DND-41 (cell line): ENCODE data around the gene MYO16.

ENCODE experiments used
- ATAC-seq: fragments of 200-7000 bp; cut with Tn5 transposase; 3 replicates; pipeline ENCODE4 v1.9.1; 2021; ENCODE audit warnings: low read depth; ENCODE audit not compliant: insufficient read depth
- DNase-seq: peaks from one replicate; pipeline ENCODE4 v3.0.0-alpha.2; 2020
- H2AFZ ChIP-seq: 2 replicates; pipeline ENCODE4 v1.6.0; 2012; ENCODE audit warnings: low read depth, low read length
- H3K27ac ChIP-seq: 2 replicates; pipeline ENCODE4 v1.5.1; 2012; ENCODE audit warnings: low read length, inconsistent platforms
- H3K27me3 ChIP-seq: fragments of 200-600 bp; sonication (generic); 2 replicates; pipeline ENCODE4 v1.6.0; 2012; ENCODE audit warnings: low read length, mild to moderate bottlenecking, inconsistent platforms; ENCODE audit not compliant: insufficient read depth, poor library complexity
- H3K36me3 ChIP-seq: 2 replicates; pipeline ENCODE4 v1.5.1; 2012; ENCODE audit warnings: low read length, inconsistent platforms; ENCODE audit not compliant: insufficient read depth
- H3K4me1 ChIP-seq: 2 replicates; pipeline ENCODE4 v1.5.1; 2012; ENCODE audit warnings: mild to moderate bottlenecking, low read length; ENCODE audit not compliant: insufficient read depth
- H3K4me2 ChIP-seq: 2 replicates; pipeline ENCODE4 v1.6.0; 2012; ENCODE audit warnings: mild to moderate bottlenecking, moderate library complexity, low read length, inconsistent platforms; ENCODE audit not compliant: insufficient read depth
- H3K4me3 ChIP-seq, 2 experiments: fragments of 200-600 bp in 1 of 2; shearing (Covaris generic) in 1 of 2; 2 replicates each; pipeline ENCODE4 v1.5.1; 2012 to 2016; ENCODE audit warnings: inconsistent platforms in 2 of 2, low read length in 2 of 2, mild to moderate bottlenecking in 2 of 2, low read depth in 1 of 2, moderate library complexity in 1 of 2
- H3K79me2 ChIP-seq: 2 replicates; pipeline ENCODE4 v1.6.0; 2012; ENCODE audit warnings: low read length, inconsistent platforms; ENCODE audit not compliant: insufficient read depth
- H3K9ac ChIP-seq: 2 replicates; pipeline ENCODE4 v1.6.0; 2012; ENCODE audit warnings: low read depth, mild to moderate bottlenecking, inconsistent platforms, low read length, moderate library complexity
- H3K9me3 ChIP-seq: 2 replicates; pipeline ENCODE4 v1.5.1; 2012; ENCODE audit warnings: low read length, moderate library complexity, mild to moderate bottlenecking, inconsistent platforms; ENCODE audit not compliant: insufficient read depth, severe bottlenecking
- H4K20me1 ChIP-seq: 2 replicates; pipeline ENCODE4 v1.6.0; 2012; ENCODE audit warnings: low read length; ENCODE audit not compliant: insufficient read depth
- CTCF ChIP-seq: IDR thresholded peaks from 2 replicates; pipeline ENCODE4 v1.5.1; 2012; ENCODE audit warnings: borderline replicate concordance, low read length, moderate library complexity, mild to moderate bottlenecking; ENCODE audit not compliant: poor library complexity, severe bottlenecking; ENCODE audit errors: extremely low read depth
- EZH2 ChIP-seq: IDR thresholded peaks from 3 replicates; pipeline ENCODE4 v1.6.1; 2012; ENCODE audit warnings: borderline replicate concordance, low read depth, mild to moderate bottlenecking, moderate library complexity, low read length, inconsistent platforms; ENCODE audit not compliant: severe bottlenecking

The MYO16 gene

DNA sequence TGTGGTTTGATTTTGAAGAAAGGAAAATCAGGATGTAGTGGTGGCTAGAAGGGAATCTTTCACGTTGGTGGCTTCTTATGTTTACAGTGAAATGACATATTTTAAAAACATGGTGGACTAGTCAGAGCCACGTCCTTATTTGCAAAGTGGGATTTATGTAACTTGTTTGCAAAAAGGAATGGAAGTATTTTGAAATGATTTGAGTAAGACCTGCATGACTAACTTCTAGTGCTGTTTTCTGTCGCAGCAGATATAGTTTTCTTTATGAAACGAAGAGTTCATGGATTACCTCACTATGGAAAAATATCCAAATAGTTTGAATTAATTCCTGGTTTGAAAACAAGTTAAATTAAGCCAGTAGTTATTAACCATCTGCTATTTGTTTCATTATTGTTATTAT, 476.5 kb downstream of the MYO16 start:
- H3K4me3 ChIP-seq: no peak overlapping the region
- no peaks in the 10 kb centered on the region for H3K79me2 ChIP-seq
- H3K27me3 ChIP-seq: no peaks in the 10 kb centered on the region
- ATAC-seq (no peak), DNase-seq (no peak)
- H3K36me3 ChIP-seq: no peaks in the 10 kb centered on the region
- H3K9me3 ChIP-seq: no peaks in the 10 kb centered on the region
- H2AFZ ChIP-seq: no peak overlapping the region
- no peak overlapping the region for H3K9ac ChIP-seq
- H3K27ac ChIP-seq: no peak overlapping the region
- H3K4me2 ChIP-seq: no peak overlapping the region
- TF ChIP-seq EZH2: no peak
- no peak for TF ChIP-seq CTCF
- no peaks in the 10 kb centered on the region for H3K4me1 ChIP-seq
- H4K20me1 ChIP-seq: no peaks in the 10 kb centered on the region

- H3K36me3 ChIP-seq: no peaks in the 10 kb centered on the region
- ATAC-seq: no peak
Measured at GRCh38 chr13:109110159-109110558, 480.7 kb downstream of the MYO16 start.

GRCh38 chr13:109111141-109111540, 481.7 kb downstream of the MYO16 start:
- H3K79me2 ChIP-seq: no peaks in the 10 kb centered on the region
- peaks cover 7% of the 10 kb centered on the region for H3K4me1 ChIP-seq
- no peak overlapping the region for H3K9ac ChIP-seq
- TF ChIP-seq CTCF (no peak), EZH2 (no peak)
- no peaks in the 10 kb centered on the region for H3K27me3 ChIP-seq
- no peak overlapping the region for H3K4me3 ChIP-seq
- DNase-seq (no peak), ATAC-seq (no peak)
- H3K36me3 ChIP-seq: no peaks in the 10 kb centered on the region
- H4K20me1 ChIP-seq: no peaks in the 10 kb centered on the region
- no peak overlapping the region for H3K4me2 ChIP-seq
- no peak overlapping the region for H3K27ac ChIP-seq
- H2AFZ ChIP-seq: no peak overlapping the region
- no peaks in the 10 kb centered on the region for H3K9me3 ChIP-seq

More at GRCh38 chr13:109110159-109110558, 480.7 kb downstream of the MYO16 start:
- TF ChIP-seq EZH2 (no peak), CTCF (no peak)
- no peak overlapping the region for H3K4me2 ChIP-seq
- H3K9me3 ChIP-seq: no peaks in the 10 kb centered on the region
- peaks cover 7% of the 10 kb centered on the region for H3K4me1 ChIP-seq
- H3K9ac ChIP-seq: no peak overlapping the region
- no peak overlapping the region for H2AFZ ChIP-seq
- no peaks in the 10 kb centered on the region for H3K79me2 ChIP-seq
- no peak for DNase-seq
- H3K27ac ChIP-seq: no peak overlapping the region
- H4K20me1 ChIP-seq: no peaks in the 10 kb centered on the region
- H3K27me3 ChIP-seq: no peaks in the 10 kb centered on the region
- no peak overlapping the region for H3K4me3 ChIP-seq

DNA sequence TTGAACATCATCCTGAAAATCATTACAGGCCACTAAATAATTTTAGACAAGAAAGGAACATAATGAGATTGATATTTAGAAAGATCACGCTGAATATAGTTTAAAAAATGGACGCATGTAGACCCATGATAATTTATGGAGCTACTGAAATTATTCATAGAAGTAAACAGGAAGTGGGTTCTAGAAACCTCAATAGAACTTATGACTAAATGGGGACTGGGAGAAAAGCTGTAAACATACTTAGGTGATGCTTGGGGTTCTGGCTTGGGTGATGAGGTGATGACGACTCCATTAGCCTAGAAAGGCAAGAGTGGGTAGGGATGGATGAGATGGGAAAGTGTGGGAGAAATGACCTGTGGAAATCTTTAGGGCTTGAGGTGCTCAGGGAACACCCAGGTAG, 484.0 kb downstream of the MYO16 start:
- H3K9me3 ChIP-seq: no peaks in the 10 kb centered on the region
- no peaks in the 10 kb centered on the region for H4K20me1 ChIP-seq
- no peak overlapping the region for H2AFZ ChIP-seq
- H3K36me3 ChIP-seq: no peaks in the 10 kb centered on the region
- ATAC-seq (peak; percentile 61; the same call in 1 of the 3 replicates), DNase-seq (no peak)
- H3K27me3 ChIP-seq: no peaks in the 10 kb centered on the region
- H3K79me2 ChIP-seq: no peaks in the 10 kb centered on the region
- H3K27ac ChIP-seq: no peak overlapping the region
- no peak overlapping the region for H3K4me2 ChIP-seq
- H3K4me3 ChIP-seq: no peak overlapping the region
- no peak for TF ChIP-seq CTCF
- TF ChIP-seq EZH2: no peak
- no peak overlapping the region for H3K9ac ChIP-seq
- H3K4me1 ChIP-seq: peaks cover 7% of the 10 kb centered on the region
